ENCODE data around the gene SLC38A3. TPM values are rescaled to one million over a fixed set of nuclear protein-coding genes. Genes with fewer than 3 reads are reported as not detected.
A peak's percentile ranks its signal among the peaks of the same experiment; 100 is the strongest.

SLC38A3 gene
- total and polyA plus RNA-seq, 9 of the 15 experiments (the other 6 are each of a cell fraction or from before 2014, with no cell fraction given), result 0.09 to 0.38 (median 0.16) TPM; not detected in 6

- no peaks in the 10 kb centered on the region for H3K9me3 ChIP-seq (replicated peaks; ENCODE audit: control insufficient read depth, insufficient read depth, low read depth, low read length)
- H2AFZ ChIP-seq (ENCODE audit: low read depth, low read length), result no peak overlapping the region
- no peak overlapping the region for H3K27ac ChIP-seq (ENCODE audit: extremely low read depth, low read depth, low read length)
- in situ Hi-C loops (cut with MboI) (no loop called here), intact Hi-C loops (cut with micrococcal nuclease) (no loop called here)
- 11% methylated on average over 3 of the region's 4 CpGs for WGBS (ENCODE audit: insufficient coverage, low coverage, missing lambda C conversion rate)
- BruUV-seq (replicated peaks), result no TSS peak
- no peaks in the 10 kb centered on the region for H3K79me2 ChIP-seq (ENCODE audit: control insufficient read depth, insufficient read depth, low read length)
- no peaks in the 10 kb centered on the region for H3K27me3 ChIP-seq (ENCODE audit: control insufficient read depth in 2 of 2, insufficient read depth in 2 of 2, low read length in 2 of 2)
- 0 out of 4 replicates have a peak overlapping the region, but pooled peaks of 1 of the 2 experiments have one; percentile 2 for H3K9ac ChIP-seq (ENCODE audit: insufficient read depth in 1 of 2, low read depth in 2 of 2, low read length in 2 of 2)
- H3K4me2 ChIP-seq (ENCODE audit: insufficient read depth, low read length), result no peak overlapping the region
- no peak for DNase-seq (ENCODE audit: extremely low read depth in 1 of 4, low spot score in 3 of 4)
- ChIA-PET POLR2A (interaction anchor here (0.5 to 1.0 kb wide), 2 partner anchors 23 to 105 kb away, joined by 3 read pairs; no protein-coding TSS in a partner anchor), CTCF (ENCODE audit: low intra/inter-chr PET ratio) (interaction anchor here (0.6 kb wide), 1 partner anchor 43 kb away, joined by 3 read pairs; no protein-coding TSS in a partner anchor)
- TF ChIP-seq MLLT1 (IDR thresholded peaks at IDR 0.05) (no peak), KLF1 (tag; IDR thresholded peaks at IDR 0.05) (no peak)
- ATAC-seq, result no peak
- no peaks in the 10 kb centered on the region for H3K9me1 ChIP-seq (ENCODE audit: control insufficient read depth, insufficient read depth, low read length)
- no peak for FAIRE-seq
- no peaks in the 10 kb centered on the region; the same call in 1 of the 2 replicates for H4K20me1 ChIP-seq (replicated peaks; ENCODE audit: control insufficient read depth, insufficient read depth, low read length)
- peaks cover 4 to 65% of the 10 kb centered on the region in 2 experiments; a peak in 3 of 5 replicates for H3K4me1 ChIP-seq (replicated peaks in 1 of 2; ENCODE audit: control insufficient read depth in 2 of 2, insufficient read depth in 2 of 2, low read length in 2 of 2)
- H3K36me3 ChIP-seq (ENCODE audit: control insufficient read depth, insufficient read depth, low read length), result no peaks in the 10 kb centered on the region
- H3K4me3 ChIP-seq, result no peak overlapping the region
Measured at GRCh38 chr3:50269460-50269859, 64.4 kb downstream of the SLC38A3 start.

- intact Hi-C loops (cut with micrococcal nuclease) (loop anchor here (5.0 kb wide), 1 partner anchor 148 kb away; no protein-coding TSS in a partner anchor), in situ Hi-C loops (cut with MboI) (loop anchor here (5.0 kb wide), 2 partner anchors 43 to 78 kb away; partner anchors contain the start of gene GNAT1)
- no TSS peak for BruUV-seq (replicated peaks)
- no peaks in the 10 kb centered on the region for H3K27me3 ChIP-seq (ENCODE audit: control insufficient read depth in 2 of 2, insufficient read depth in 2 of 2, low read length in 2 of 2)
- H3K9ac ChIP-seq (ENCODE audit: insufficient read depth in 1 of 2, low read depth in 2 of 2, low read length in 2 of 2), result peak overlapping the region in 1 of 2 experiments; percentile 26; a peak in 2 of 4 replicates
- no peaks in the 10 kb centered on the region for H3K36me3 ChIP-seq (ENCODE audit: control insufficient read depth, insufficient read depth, low read length)
- no peaks in the 10 kb centered on the region for H3K9me1 ChIP-seq (ENCODE audit: control insufficient read depth, insufficient read depth, low read length)
- H3K9me3 ChIP-seq (replicated peaks; ENCODE audit: control insufficient read depth, insufficient read depth, low read depth, low read length), result no peaks in the 10 kb centered on the region
- ChIA-PET CTCF (ENCODE audit: low intra/inter-chr PET ratio) (interaction anchor here (0.6 kb wide), 1 partner anchor 43 kb away, joined by 3 read pairs; no protein-coding TSS in a partner anchor), POLR2A (interaction anchor here (0.6 to 1.0 kb wide), 3 partner anchors 24 to 104 kb away, joined by 3 to 4 read pairs (median 3); no protein-coding TSS in a partner anchor)
- FAIRE-seq (no peak), DNase-seq (ENCODE audit: extremely low read depth in 1 of 4, low spot score in 3 of 4) (no peak), ATAC-seq (no peak)
- no peaks in the 10 kb centered on the region; the same call in 1 of the 2 replicates for H4K20me1 ChIP-seq (replicated peaks; ENCODE audit: control insufficient read depth, insufficient read depth, low read length)
- H3K4me3 ChIP-seq, result no peak overlapping the region
- H2AFZ ChIP-seq (ENCODE audit: low read depth, low read length), result no peak overlapping the region
- 67% methylated on average over 6 of the region's 8 CpGs for WGBS (ENCODE audit: insufficient coverage, low coverage, missing lambda C conversion rate)
- no peak overlapping the region for H3K27ac ChIP-seq (ENCODE audit: extremely low read depth, low read depth, low read length)
- no peaks in the 10 kb centered on the region for H3K79me2 ChIP-seq (ENCODE audit: control insufficient read depth, insufficient read depth, low read length)
- peaks cover 4 to 64% of the 10 kb centered on the region in 2 experiments; a peak in 3 of 5 replicates for H3K4me1 ChIP-seq (replicated peaks in 1 of 2; ENCODE audit: control insufficient read depth in 2 of 2, insufficient read depth in 2 of 2, low read length in 2 of 2)
- H3K4me2 ChIP-seq (ENCODE audit: insufficient read depth, low read length), result no peak overlapping the region
- TF ChIP-seq ASH1L (IDR thresholded peaks at IDR 0.05; ENCODE audit: borderline replicate concordance, low read depth, partially characterized antibody) (no peak), FOSL1 (tag; conservative IDR thresholded peaks at IDR 0.05) (no peak), ILF3 (IDR thresholded peaks at IDR 0.05; ENCODE audit: borderline replicate concordance) (no peak), CBX8 (IDR thresholded peaks at IDR 0.05; ENCODE audit: borderline replicate concordance, extremely low read depth, low read depth, low read length, poor library complexity, severe bottlenecking) (no peak), C11orf30 (IDR thresholded peaks at IDR 0.05; ENCODE audit: low read depth) (no peak), ZBTB7A (IDR thresholded peaks at IDR 0.05; ENCODE audit: borderline replicate concordance, control insufficient read depth, low read depth, low read length) (no peak), MAFF (IDR thresholded peaks at IDR 0.05; ENCODE audit: low read length) (no peak), STAT6 (CRISPR knock-in tag; IDR thresholded peaks at IDR 0.05) (no peak)
Measured at GRCh38 chr3:50269977-50270413, 64.9 kb downstream of the SLC38A3 start.

Data from K562 (cell line).